Measurements from ENCODE around the gene NOPCHAP1.
"Not testable (repeated sequence)": the region's sequence is repeated elsewhere in the genome, so short reads cannot be mapped to it uniquely, and the experiment has no call there.

Gene NOPCHAP1, protein sequence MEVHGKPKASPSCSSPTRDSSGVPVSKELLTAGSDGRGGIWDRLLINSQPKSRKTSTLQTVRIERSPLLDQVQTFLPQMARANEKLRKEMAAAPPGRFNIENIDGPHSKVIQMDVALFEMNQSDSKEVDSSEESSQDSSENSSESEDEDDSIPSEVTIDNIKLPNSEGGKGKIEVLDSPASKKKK

DNA sequence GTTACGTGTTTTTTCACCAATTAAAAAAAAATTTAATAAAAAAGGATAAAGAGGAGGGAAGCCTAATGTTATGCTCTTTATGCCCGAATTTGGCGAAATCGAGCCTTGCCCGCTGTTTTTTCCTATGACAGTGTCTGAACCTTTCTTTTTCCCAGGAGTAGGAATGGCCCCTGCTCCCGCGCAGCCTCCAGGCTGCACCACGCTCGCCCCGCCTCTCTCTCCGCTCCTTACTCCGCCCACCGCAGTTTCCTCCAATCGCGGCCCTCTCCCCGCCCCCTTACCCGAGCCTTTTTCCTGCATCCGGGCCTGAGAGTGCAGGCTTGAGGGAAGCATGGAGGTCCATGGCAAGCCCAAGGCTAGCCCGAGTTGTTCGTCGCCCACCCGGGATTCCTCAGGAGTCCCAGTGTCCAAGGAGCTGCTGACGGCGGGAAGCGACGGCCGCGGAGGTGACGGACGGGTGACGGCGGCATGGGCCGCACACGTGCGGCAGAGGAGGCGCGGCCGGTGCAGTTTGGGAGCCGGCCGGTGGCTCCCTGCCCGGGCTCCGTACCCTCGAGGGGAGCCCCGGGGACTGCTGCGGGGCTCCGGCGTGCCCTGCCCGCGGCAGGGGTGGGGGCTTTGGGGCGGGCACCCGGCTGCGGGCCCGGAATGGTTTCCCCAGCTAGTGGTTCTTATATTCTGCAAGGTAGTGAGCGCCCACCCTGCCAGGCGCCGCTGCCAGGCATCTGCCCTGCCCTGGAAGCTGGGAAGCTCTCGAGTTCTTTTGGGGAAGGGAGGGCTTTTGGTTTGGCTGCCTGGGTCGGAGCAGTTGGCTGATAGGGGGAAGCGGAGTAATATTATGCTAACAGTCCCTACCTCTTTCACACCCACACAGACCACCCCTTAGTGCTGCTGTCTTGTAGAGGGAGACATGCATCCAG lies at the start of gene NOPCHAP1:
TSS of gene NOPCHAP1 (plus strand) at position 295 of the 920 bp plus-strand sequence. CDS start at position 332, 37 bp downstream.
- Histone ChIP-seq H3K9ac (ENCODE audit: low read length in 2 of 2) (peak within 1 kb of the TSS; percentile 73 to 76), H3K9me3 (ENCODE audit: control insufficient read depth in 2 of 2, low read length in 2 of 2) (no peaks in the 10 kb centered on the region), H3K27ac (ENCODE audit: low read length) (peak within 1 kb of the TSS; percentile 18), H3K4me3 (ENCODE audit: low read length in 2 of 2) (peak within 1 kb of the TSS; percentile 84 to 92), H3K36me3 (ENCODE audit: control insufficient read depth in 2 of 2, insufficient read depth in 2 of 2, low read length in 2 of 2) (peaks cover 4 to 5% of the 10 kb centered on the region in 2 donors), H3K27me3 (ENCODE audit: control insufficient read depth in 1 of 2, insufficient read depth in 2 of 2, low read length in 2 of 2) (no peaks in the 10 kb centered on the region), H3K4me1 (ENCODE audit: control insufficient read depth, insufficient read depth, low read length) (peaks cover 12% of the 10 kb centered on the region)

DNA sequence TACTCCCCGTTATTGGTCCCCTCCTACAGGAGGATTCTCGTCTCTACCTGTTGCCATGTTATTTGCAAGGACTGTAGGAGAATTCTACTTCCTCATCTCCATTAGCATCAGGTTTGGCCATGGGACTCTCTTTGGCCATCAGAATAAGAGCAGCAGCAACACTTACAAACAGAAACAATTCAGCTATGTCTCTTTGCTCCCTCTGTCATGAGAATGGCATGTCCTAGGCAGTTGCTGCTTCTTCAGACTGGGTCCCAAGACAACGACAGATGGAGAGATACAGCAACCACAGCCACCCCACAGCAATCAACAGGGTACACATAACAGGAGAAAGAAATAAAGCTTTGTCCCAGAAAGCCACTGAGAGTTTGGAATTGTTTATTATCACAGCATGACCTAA lies 47.7 kb upstream of the NOPCHAP1 start:
- no peak overlapping the region for H3K4me3 ChIP-seq (ENCODE audit: low read length in 2 of 2)
- no peaks in the 10 kb centered on the region for H3K27me3 ChIP-seq (ENCODE audit: control insufficient read depth in 1 of 2, insufficient read depth in 2 of 2, low read length in 2 of 2)
- no peaks in the 10 kb centered on the region for H3K36me3 ChIP-seq (ENCODE audit: control insufficient read depth in 2 of 2, insufficient read depth in 2 of 2, low read length in 2 of 2)
- H3K9ac ChIP-seq (ENCODE audit: low read length in 2 of 2) = no peak overlapping the region
- no peak overlapping the region for H3K27ac ChIP-seq (ENCODE audit: low read length)
- H3K9me3 ChIP-seq (ENCODE audit: control insufficient read depth in 2 of 2, low read length in 2 of 2) = no peaks in the 10 kb centered on the region
- H3K4me1 ChIP-seq (ENCODE audit: control insufficient read depth, insufficient read depth, low read length) = no peaks in the 10 kb centered on the region

DNA sequence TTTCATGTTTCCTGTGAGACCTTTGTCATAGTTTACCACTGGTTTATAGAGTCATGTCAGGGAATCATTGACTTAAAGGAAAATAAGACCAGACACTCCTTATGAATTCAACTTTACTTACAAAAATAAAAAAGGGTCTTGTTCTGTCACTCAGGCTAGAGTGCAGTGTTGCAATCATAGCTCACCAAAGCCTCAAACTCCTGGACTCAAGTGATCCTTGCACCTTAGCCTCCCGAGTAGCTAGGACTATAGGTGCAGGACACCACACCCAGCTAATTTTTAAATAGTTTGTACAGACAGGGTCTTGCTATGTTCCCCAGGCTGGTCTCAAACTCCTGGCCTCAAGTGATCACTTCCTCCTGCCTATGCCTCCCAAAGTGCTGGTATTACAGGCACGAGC lies 47.0 kb upstream of the NOPCHAP1 start:
- H3K4me3 ChIP-seq (ENCODE audit: low read length in 2 of 2) = no peak overlapping the region
- H3K9ac ChIP-seq (ENCODE audit: low read length in 2 of 2) = no peak overlapping the region
- H3K36me3 ChIP-seq (ENCODE audit: control insufficient read depth in 2 of 2, insufficient read depth in 2 of 2, low read length in 2 of 2) = no peaks in the 10 kb centered on the region
- H3K27me3 ChIP-seq (ENCODE audit: control insufficient read depth in 1 of 2, insufficient read depth in 2 of 2, low read length in 2 of 2) = no peaks in the 10 kb centered on the region
- H3K27ac ChIP-seq (ENCODE audit: low read length) = no peak overlapping the region
- no peaks in the 10 kb centered on the region for H3K9me3 ChIP-seq (ENCODE audit: control insufficient read depth in 2 of 2, low read length in 2 of 2)
- no peaks in the 10 kb centered on the region for H3K4me1 ChIP-seq (ENCODE audit: control insufficient read depth, insufficient read depth, low read length)

DNA sequence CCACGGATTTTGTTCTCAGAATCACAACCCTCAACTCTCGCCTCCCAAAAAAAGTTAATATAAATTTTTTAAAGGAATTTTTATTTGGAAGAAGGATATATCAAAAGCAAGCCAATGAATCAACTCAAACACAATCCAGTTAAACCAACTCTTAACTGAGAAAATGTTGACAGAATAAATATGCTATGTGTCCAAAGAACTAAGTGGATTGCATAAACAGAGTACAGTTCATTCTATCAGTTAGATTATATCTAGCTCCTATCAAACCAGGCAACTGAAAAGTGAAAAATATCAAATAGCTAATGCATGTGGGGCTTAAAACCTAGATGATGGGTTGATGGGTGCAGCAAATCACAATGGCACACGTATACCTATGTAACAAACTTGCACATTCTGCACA lies 44.7 kb upstream of the NOPCHAP1 start:
- no peak overlapping the region for H3K9ac ChIP-seq (ENCODE audit: low read length in 2 of 2)
- no peak overlapping the region for H3K27ac ChIP-seq (ENCODE audit: low read length)
- no peaks in the 10 kb centered on the region for H3K27me3 ChIP-seq (ENCODE audit: control insufficient read depth in 1 of 2, insufficient read depth in 2 of 2, low read length in 2 of 2)
- no peak overlapping the region for H3K4me3 ChIP-seq (ENCODE audit: low read length in 2 of 2)
- no peaks in the 10 kb centered on the region for H3K36me3 ChIP-seq (ENCODE audit: control insufficient read depth in 2 of 2, insufficient read depth in 2 of 2, low read length in 2 of 2)
- H3K9me3 ChIP-seq (ENCODE audit: control insufficient read depth in 2 of 2, low read length in 2 of 2) = no peaks in the 10 kb centered on the region
- no peaks in the 10 kb centered on the region for H3K4me1 ChIP-seq (ENCODE audit: control insufficient read depth, insufficient read depth, low read length)

DNA sequence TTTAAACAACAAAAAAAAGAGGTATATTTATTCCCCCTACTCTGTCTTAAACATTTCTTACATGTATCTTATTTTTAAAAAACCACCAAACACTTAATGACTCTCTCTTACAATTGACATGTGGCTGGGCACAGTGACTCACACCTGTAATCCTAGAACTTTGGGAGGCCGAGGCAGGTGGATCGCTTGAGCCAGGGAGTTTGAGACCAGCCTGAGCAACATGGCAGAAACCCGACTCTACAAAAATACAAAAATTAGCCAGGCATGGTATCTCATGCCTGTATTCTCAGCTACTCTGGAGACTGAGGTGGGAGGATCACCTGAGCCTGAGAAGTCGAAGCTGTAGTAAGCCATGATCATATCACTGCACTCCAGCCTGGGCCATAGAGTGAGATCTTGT lies 44.0 kb upstream of the NOPCHAP1 start:
- Histone ChIP-seq H3K9ac (ENCODE audit: low read length in 2 of 2) (no peak overlapping the region), H3K27me3 (ENCODE audit: control insufficient read depth in 1 of 2, insufficient read depth in 2 of 2, low read length in 2 of 2) (no peaks in the 10 kb centered on the region), H3K9me3 (ENCODE audit: control insufficient read depth in 2 of 2, low read length in 2 of 2) (no peaks in the 10 kb centered on the region), H3K27ac (ENCODE audit: low read length) (no peak overlapping the region), H3K4me3 (ENCODE audit: low read length in 2 of 2) (no peak overlapping the region), H3K4me1 (ENCODE audit: control insufficient read depth, insufficient read depth, low read length) (no peaks in the 10 kb centered on the region), H3K36me3 (ENCODE audit: control insufficient read depth in 2 of 2, insufficient read depth in 2 of 2, low read length in 2 of 2) (no peaks in the 10 kb centered on the region)

DNA sequence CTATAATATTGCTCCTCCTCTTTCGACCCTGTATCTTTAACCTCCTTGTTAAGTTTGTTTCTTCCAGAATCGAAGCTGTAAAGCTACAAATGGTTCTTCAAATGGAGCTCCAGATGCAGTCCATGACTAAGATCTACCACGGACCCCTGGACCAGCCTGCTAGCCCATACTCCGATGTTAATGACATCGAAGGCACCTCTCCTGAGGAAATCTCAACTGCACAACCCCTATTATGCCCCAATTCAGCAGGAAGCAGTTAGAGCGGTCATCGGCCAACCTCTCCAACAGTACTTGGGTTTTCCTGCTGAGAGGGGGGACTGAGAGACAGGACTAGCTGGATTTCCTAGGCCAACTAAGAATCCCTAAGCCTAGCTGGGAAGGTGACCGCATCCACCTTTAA lies 42.7 kb upstream of the NOPCHAP1 start:
- not testable (repeated sequence) for H3K36me3 ChIP-seq (ENCODE audit: control insufficient read depth in 2 of 2, insufficient read depth in 2 of 2, low read length in 2 of 2); H3K27me3 ChIP-seq (ENCODE audit: control insufficient read depth in 1 of 2, insufficient read depth in 2 of 2, low read length in 2 of 2); H3K4me3 ChIP-seq (ENCODE audit: low read length in 2 of 2); H3K9me3 ChIP-seq (ENCODE audit: control insufficient read depth in 2 of 2, low read length in 2 of 2); H3K4me1 ChIP-seq (ENCODE audit: control insufficient read depth, insufficient read depth, low read length); H3K9ac ChIP-seq (ENCODE audit: low read length in 2 of 2); H3K27ac ChIP-seq (ENCODE audit: low read length)

DNA sequence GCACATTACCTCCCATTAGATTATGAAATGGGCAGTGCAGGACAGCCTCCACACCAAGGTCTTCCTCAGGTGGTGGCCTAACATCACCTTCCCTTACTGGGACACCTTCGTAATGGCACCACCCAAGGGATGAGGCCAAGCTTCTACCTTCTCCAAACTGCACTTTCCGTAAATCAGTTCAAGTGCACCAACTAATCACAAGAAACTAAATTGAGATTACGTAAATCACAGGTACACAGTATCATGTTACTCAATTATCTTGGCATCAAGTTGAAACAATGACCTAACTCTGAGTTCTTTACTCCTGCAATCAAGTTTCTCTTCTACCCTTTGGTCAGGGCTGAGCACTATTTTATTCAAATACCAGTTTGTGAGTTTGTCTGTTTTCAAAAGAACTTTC lies 41.9 kb upstream of the NOPCHAP1 start:
- Histone ChIP-seq H3K36me3 (ENCODE audit: control insufficient read depth in 2 of 2, insufficient read depth in 2 of 2, low read length in 2 of 2) (no peaks in the 10 kb centered on the region), H3K9me3 (ENCODE audit: control insufficient read depth in 2 of 2, low read length in 2 of 2) (no peaks in the 10 kb centered on the region), H3K4me1 (ENCODE audit: control insufficient read depth, insufficient read depth, low read length) (no peaks in the 10 kb centered on the region), H3K27me3 (ENCODE audit: control insufficient read depth in 1 of 2, insufficient read depth in 2 of 2, low read length in 2 of 2) (no peaks in the 10 kb centered on the region), H3K9ac (ENCODE audit: low read length in 2 of 2) (no peak overlapping the region), H3K4me3 (ENCODE audit: low read length in 2 of 2) (no peak overlapping the region), H3K27ac (ENCODE audit: low read length) (no peak overlapping the region)

DNA sequence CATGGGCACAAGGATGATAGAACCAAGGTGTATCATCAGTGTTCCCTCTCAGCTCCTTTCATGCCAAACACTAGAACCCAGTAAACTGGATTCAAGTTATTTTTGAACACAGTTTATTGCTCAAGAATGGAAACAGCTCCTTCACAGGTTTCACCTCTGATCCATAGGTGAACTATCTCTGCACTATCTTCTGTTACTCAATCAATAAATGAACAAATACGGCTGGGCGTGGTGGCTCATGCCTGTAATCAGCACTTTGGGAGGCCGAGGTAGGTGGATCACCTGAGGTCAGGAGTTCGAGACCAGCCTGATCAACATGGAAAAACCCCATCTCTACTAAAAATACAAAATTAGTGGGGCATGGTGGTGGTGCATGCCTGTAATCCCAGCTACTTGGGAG lies 37.4 kb upstream of the NOPCHAP1 start:
- H3K36me3 ChIP-seq (ENCODE audit: control insufficient read depth in 2 of 2, insufficient read depth in 2 of 2, low read length in 2 of 2); H3K27me3 ChIP-seq (ENCODE audit: control insufficient read depth in 1 of 2, insufficient read depth in 2 of 2, low read length in 2 of 2); H3K27ac ChIP-seq (ENCODE audit: low read length); H3K9me3 ChIP-seq (ENCODE audit: control insufficient read depth in 2 of 2, low read length in 2 of 2); H3K4me3 ChIP-seq (ENCODE audit: low read length in 2 of 2); H3K4me1 ChIP-seq (ENCODE audit: control insufficient read depth, insufficient read depth, low read length); H3K9ac ChIP-seq (ENCODE audit: low read length in 2 of 2): not testable (repeated sequence)

DNA sequence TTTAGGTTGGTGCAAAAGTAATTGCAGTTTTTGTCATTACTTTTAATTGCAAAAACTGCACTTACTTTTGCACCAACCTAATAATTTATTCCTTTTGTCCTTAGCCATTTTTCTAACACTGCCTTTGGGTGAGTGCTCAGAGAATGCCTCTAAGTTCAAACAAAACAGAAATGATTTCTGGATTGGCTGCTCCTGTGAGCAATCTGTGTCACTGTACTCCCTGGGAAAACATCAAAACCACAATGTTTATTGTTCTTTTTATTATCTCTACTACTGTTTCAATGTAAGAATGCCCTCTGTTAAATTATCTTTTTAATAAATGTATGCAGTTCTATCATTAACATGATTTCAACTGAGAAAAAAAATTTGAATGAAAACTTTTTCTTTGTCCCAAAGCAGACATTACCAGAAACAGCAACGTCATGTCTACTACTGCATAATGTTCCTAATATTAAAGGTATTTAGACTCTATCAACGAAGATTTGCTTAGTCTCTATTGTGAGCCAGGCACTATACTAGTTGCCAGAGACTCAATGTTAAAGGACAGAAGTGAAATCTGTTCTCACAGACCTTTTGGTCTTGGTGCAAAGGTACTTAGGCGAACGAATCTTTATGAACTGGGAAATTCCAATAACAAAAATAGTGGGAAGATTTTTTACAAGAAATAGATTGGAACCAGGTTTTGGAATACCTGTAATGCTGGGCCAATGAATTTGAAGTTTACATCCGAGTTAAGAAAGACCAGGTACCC lies 34.2 kb upstream of the NOPCHAP1 start:
- no peaks in the 10 kb centered on the region for H3K36me3 ChIP-seq (ENCODE audit: control insufficient read depth in 2 of 2, insufficient read depth in 2 of 2, low read length in 2 of 2)
- no peak overlapping the region for H3K27ac ChIP-seq (ENCODE audit: low read length)
- H3K4me3 ChIP-seq (ENCODE audit: low read length in 2 of 2) = no peak overlapping the region
- H3K4me1 ChIP-seq (ENCODE audit: control insufficient read depth, insufficient read depth, low read length) = no peaks in the 10 kb centered on the region
- H3K9ac ChIP-seq (ENCODE audit: low read length in 2 of 2) = no peak overlapping the region
- H3K27me3 ChIP-seq (ENCODE audit: control insufficient read depth in 1 of 2, insufficient read depth in 2 of 2, low read length in 2 of 2) = no peaks in the 10 kb centered on the region
- H3K9me3 ChIP-seq (ENCODE audit: control insufficient read depth in 2 of 2, low read length in 2 of 2) = no peaks in the 10 kb centered on the region

DNA sequence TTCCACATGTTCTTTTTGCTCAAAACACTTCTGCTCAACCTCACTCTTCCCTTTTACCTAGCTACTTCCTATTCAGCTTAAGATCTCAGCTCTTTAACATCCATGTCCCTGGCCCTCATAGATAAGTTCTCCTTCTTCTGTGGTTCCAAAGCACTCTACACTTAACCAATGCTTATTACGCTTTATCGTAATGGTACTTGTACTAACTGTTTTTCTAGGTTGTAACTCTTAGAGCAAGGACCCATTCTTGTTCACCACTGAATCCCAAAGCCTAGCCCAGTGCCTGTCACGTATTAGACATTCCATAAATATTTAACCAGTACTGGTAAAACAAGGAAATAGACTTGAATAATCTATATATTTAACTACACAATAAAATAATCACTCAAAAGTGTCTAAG lies 33.3 kb upstream of the NOPCHAP1 start:
- Histone ChIP-seq H3K36me3 (ENCODE audit: control insufficient read depth in 2 of 2, insufficient read depth in 2 of 2, low read length in 2 of 2) (no peaks in the 10 kb centered on the region), H3K4me3 (ENCODE audit: low read length in 2 of 2) (no peak overlapping the region), H3K9ac (ENCODE audit: low read length in 2 of 2) (no peak overlapping the region), H3K9me3 (ENCODE audit: control insufficient read depth in 2 of 2, low read length in 2 of 2) (no peaks in the 10 kb centered on the region), H3K27me3 (ENCODE audit: control insufficient read depth in 1 of 2, insufficient read depth in 2 of 2, low read length in 2 of 2) (no peaks in the 10 kb centered on the region), H3K27ac (ENCODE audit: low read length) (no peak overlapping the region), H3K4me1 (ENCODE audit: control insufficient read depth, insufficient read depth, low read length) (no peaks in the 10 kb centered on the region)

Data from stomach smooth muscle (tissue), 2 donors.